ENCODE measurements around the gene UAP1L1. TPM values are rescaled to one million over a fixed set of nuclear protein-coding genes. Genes with fewer than 3 reads are reported as not detected.

Gene UAP1L1
- total and polyA plus RNA-seq, 3 donors from 2014 or later = 6.9 to 10.1 (median 7.2) TPM

GRCh38 chr9:137034039-137034708, 43.1 kb upstream of the UAP1L1 start:
- H3K9me3 ChIP-seq = no peaks in the 10 kb centered on the region
- 46 to 68% methylated on average over 8 to 14 of the region's 15 CpGs for WGBS, 2 donors
- intact Hi-C loops (cut with DNase I; ENCODE audit: low total_unique reads) = loop anchor here (10.0 kb wide), 1 partner anchor 199 kb away; no protein-coding TSS in a partner anchor
- DNase-seq = no peak
- H3K4me3 ChIP-seq = no peak overlapping the region
- peaks cover 16% of the 10 kb centered on the region for H3K4me1 ChIP-seq
- no peaks in the 10 kb centered on the region for H3K27me3 ChIP-seq
- TF ChIP-seq CTCF (IDR thresholded peaks at IDR 0.05) (no peak), POLR2A (IDR thresholded peaks at IDR 0.05) (no peak)
- no peaks in the 10 kb centered on the region for H3K36me3 ChIP-seq (ENCODE audit: low read depth, missing control alignments)
- H3K27ac ChIP-seq = no peak overlapping the region

- peak; percentile 83 for DNase-seq
- TF ChIP-seq POLR2A (IDR thresholded peaks at IDR 0.05) = no peak
- TF ChIP-seq CTCF (IDR thresholded peaks at IDR 0.05) = peak; percentile 66 to 89 (median 88)
- intact Hi-C loops (cut with DNase I; ENCODE audit: low total_unique reads) = loop anchor here (10.0 kb wide), 1 partner anchor 200 kb away; no protein-coding TSS in a partner anchor
- H3K36me3 ChIP-seq (ENCODE audit: low read depth, missing control alignments) = no peaks in the 10 kb centered on the region
- no peaks in the 10 kb centered on the region for H3K9me3 ChIP-seq
- no peak overlapping the region for H3K27ac ChIP-seq
- H3K4me1 ChIP-seq = peaks cover 14% of the 10 kb centered on the region
- 39 to 40% methylated on average over 19 to 24 of the region's 24 CpGs for WGBS, 2 donors
- no peaks in the 10 kb centered on the region for H3K27me3 ChIP-seq
- H3K4me3 ChIP-seq = no peak overlapping the region
Observed at GRCh38 chr9:137034709-137035506, 42.4 kb upstream of the UAP1L1 start.

- no peak overlapping the region for H3K27ac ChIP-seq
- no peak for TF ChIP-seq POLR2A (IDR thresholded peaks at IDR 0.05)
- TF ChIP-seq CTCF (IDR thresholded peaks at IDR 0.05) = no peak
- 33 to 47% methylated on average over 1 to 9 of the region's 9 CpGs for WGBS, 2 donors
Observed at GRCh38 chr9:137035507-137035834, 41.8 kb upstream of the UAP1L1 start.

GRCh38 chr9:137035937-137036336, 41.4 kb upstream of the UAP1L1 start:
- no peak for DNase-seq
- Histone ChIP-seq H3K36me3 (ENCODE audit: low read depth, missing control alignments) (no peaks in the 10 kb centered on the region), H3K4me1 (peaks cover 14% of the 10 kb centered on the region), H3K9me3 (no peaks in the 10 kb centered on the region), H3K27ac (no peak overlapping the region), H3K27me3 (no peaks in the 10 kb centered on the region), H3K4me3 (no peak overlapping the region)
- intact Hi-C loops (cut with DNase I; ENCODE audit: low total_unique reads) = loop anchor here (10.0 kb wide), 1 partner anchor 201 kb away; no protein-coding TSS in a partner anchor
- 77% methylated on average over 8 of the region's 8 CpGs; no CpG with 5 or more reads in 1 of the 2 donors for WGBS, 2 donors
- TF ChIP-seq POLR2A (IDR thresholded peaks at IDR 0.05) (no peak), CTCF (IDR thresholded peaks at IDR 0.05) (no peak)

More at GRCh38 chr9:137035507-137035834, 41.8 kb upstream of the UAP1L1 start:
- no peaks in the 10 kb centered on the region for H3K36me3 ChIP-seq (ENCODE audit: low read depth, missing control alignments)
- no peaks in the 10 kb centered on the region for H3K27me3 ChIP-seq
- H3K4me3 ChIP-seq = no peak overlapping the region
- intact Hi-C loops (cut with DNase I; ENCODE audit: low total_unique reads) = loop anchor here (10.0 kb wide), 1 partner anchor 201 kb away; no protein-coding TSS in a partner anchor
- no peaks in the 10 kb centered on the region for H3K9me3 ChIP-seq
- no peak for DNase-seq
- H3K4me1 ChIP-seq = peaks cover 14% of the 10 kb centered on the region

Measured in testis (tissue), 3 donors.